Upper lobe of left lung (tissue), 6 donors: ENCODE measurements around the gene CSK. TPM values are rescaled to one million over a fixed set of nuclear protein-coding genes. Genes with fewer than 3 reads are reported as not detected.

ENCODE experiments used
- ATAC-seq, 2 donors: fragments of 200-7000 bp; cut with Tn5 transposase; one replicate each; pipeline ENCODE4 v1.9.1; 2022; ENCODE audit warnings: mild to moderate bottlenecking in 2 of 2, moderate library complexity in 2 of 2; ENCODE audit not compliant: low FRiP score in 2 of 2
- DNase-seq, 2 donors: peaks; one replicate each; pipeline ENCODE4 v3.0.0-alpha.2; 2019 to 2020
- H3K27ac ChIP-seq, 4 donors: fragments of 200-600 bp; sonication (generic); one replicate each; pipeline ENCODE4 v1.5.1; 2016 to 2019
- H3K27me3 ChIP-seq, 4 donors: fragments of 200-600 bp; sonication (generic); one replicate each; pipeline ENCODE4 v1.5.1; 2017 to 2019
- H3K36me3 ChIP-seq, 4 donors: fragments of 200-600 bp; sonication (generic); one replicate each; pipeline ENCODE4 v1.5.1; 2016 to 2019
- H3K4me1 ChIP-seq, 4 donors: fragments of 200-600 bp; sonication (generic); one replicate each; pipeline ENCODE4 v1.5.1; 2018 to 2019
- H3K4me3 ChIP-seq, 4 donors: fragments of 200-600 bp; sonication (generic); one replicate each; pipeline ENCODE4 v1.5.1; 2017 to 2019; ENCODE audit warnings: mild to moderate bottlenecking in 2 of 4, moderate library complexity in 1 of 4
- H3K9me3 ChIP-seq, 4 donors: fragments of 200-600 bp; sonication (generic); one replicate each; pipeline ENCODE4 v1.5.1; 2018 to 2019
- EP300 ChIP-seq, 4 donors: sonication (generic); formaldehyde crosslinking; IDR thresholded peaks; one replicate each; pipeline ENCODE4 v1.5.1; 2017; ENCODE audit warnings: antibody characterized with exemption in 4 of 4, control low read depth in 2 of 4
- POLR2A ChIP-seq, 4 donors: fragments of 450-650 bp; IDR thresholded peaks; one replicate each; pipeline ENCODE4 v1.5.1; 2016 to 2017; ENCODE audit warnings: antibody characterized with exemption in 4 of 4, mild to moderate bottlenecking in 2 of 4
- POLR2AphosphoS5 ChIP-seq, 2 donors: sonication (generic); formaldehyde crosslinking; IDR thresholded peaks; one replicate each; pipeline ENCODE4 v1.5.1; 2017; ENCODE audit warnings: antibody characterized with exemption in 2 of 2
- WGBS, 2 donors: methylation state at CpG; one replicate each; pipeline ENCODE4 v1.1.5; 2017 to 2018; 5-methylcytosine and 5-hydroxymethylcytosine counted together
- total RNA-seq, 6 donors: library from RNA; depleted of rRNA in 4 of 6; stranded (reverse); fragments of >200 nt in 4 of 6; gene quantifications; one replicate each; pipeline versions ENCODE4 v1.1.0 to v1.2.1, GENCODE V29; 2016 to 2021
- TF ChIP-seq, protein P1 (sequence below), 6 experiments: fragments of 450-650 bp in 4 of 6; fragments of 200-600 bp in 2 of 6; sonication (generic) in 2 of 6; IDR thresholded peaks; one replicate each; pipeline ENCODE4 v1.5.1; 2016 to 2019; ENCODE audit warnings: antibody characterized with exemption in 6 of 6
- donor health status: DM: no; HTN: no; CAD: no; lungs with moderate emphysema.
- donor health status: DM: no; HTN: yes; CAD: no; lungs with severe emphysema.

CSK gene
- total RNA-seq, 6 donors from 2014 or later = 32.7 to 104 (median 64.8) TPM

DNA sequence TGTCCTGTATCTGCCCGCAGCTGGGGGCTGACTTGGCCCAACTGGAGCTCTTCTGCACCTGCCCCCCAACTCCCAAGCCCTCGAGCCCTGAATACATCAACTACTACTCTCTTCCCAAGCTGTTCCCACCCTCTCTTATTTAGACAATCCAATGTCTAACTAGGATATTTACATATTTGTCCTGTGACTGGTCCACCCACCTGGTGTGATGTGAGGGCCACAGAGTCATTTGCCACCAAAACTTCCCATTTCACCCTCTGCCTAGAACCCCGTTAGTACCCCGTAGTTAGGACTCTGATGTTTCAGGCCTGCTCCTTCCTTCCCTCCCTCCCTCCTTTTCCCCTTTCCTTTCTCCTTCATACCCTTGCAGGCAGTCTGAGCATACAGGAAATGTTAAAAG is 50.9 kb downstream of the CSK start:
- 52 to 62% methylated on average over 4 of the region's 4 CpGs for WGBS, 2 donors
- TF ChIP-seq, protein P1, sequence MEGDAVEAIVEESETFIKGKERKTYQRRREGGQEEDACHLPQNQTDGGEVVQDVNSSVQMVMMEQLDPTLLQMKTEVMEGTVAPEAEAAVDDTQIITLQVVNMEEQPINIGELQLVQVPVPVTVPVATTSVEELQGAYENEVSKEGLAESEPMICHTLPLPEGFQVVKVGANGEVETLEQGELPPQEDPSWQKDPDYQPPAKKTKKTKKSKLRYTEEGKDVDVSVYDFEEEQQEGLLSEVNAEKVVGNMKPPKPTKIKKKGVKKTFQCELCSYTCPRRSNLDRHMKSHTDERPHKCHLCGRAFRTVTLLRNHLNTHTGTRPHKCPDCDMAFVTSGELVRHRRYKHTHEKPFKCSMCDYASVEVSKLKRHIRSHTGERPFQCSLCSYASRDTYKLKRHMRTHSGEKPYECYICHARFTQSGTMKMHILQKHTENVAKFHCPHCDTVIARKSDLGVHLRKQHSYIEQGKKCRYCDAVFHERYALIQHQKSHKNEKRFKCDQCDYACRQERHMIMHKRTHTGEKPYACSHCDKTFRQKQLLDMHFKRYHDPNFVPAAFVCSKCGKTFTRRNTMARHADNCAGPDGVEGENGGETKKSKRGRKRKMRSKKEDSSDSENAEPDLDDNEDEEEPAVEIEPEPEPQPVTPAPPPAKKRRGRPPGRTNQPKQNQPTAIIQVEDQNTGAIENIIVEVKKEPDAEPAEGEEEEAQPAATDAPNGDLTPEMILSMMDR (IDR thresholded peaks at IDR 0.05) = no peak
- TF ChIP-seq POLR2AphosphoS5 (IDR thresholded peaks at IDR 0.05) (no peak), EP300 (IDR thresholded peaks at IDR 0.05) (no peak), POLR2A (IDR thresholded peaks at IDR 0.05) (no peak)
- Histone ChIP-seq H3K27ac (no peak overlapping the region), H3K27me3 (peaks cover 0 to 9% (median 0%) of the 10 kb centered on the region in 4 donors), H3K4me1 (no peaks in the 10 kb centered on the region), H3K4me3 (no peak overlapping the region), H3K36me3 (peaks cover 0 to 25% (median 17%) of the 10 kb centered on the region in 4 donors), H3K9me3 (no peaks in the 10 kb centered on the region)
- ATAC-seq (no peak), DNase-seq (no peak)

DNA sequence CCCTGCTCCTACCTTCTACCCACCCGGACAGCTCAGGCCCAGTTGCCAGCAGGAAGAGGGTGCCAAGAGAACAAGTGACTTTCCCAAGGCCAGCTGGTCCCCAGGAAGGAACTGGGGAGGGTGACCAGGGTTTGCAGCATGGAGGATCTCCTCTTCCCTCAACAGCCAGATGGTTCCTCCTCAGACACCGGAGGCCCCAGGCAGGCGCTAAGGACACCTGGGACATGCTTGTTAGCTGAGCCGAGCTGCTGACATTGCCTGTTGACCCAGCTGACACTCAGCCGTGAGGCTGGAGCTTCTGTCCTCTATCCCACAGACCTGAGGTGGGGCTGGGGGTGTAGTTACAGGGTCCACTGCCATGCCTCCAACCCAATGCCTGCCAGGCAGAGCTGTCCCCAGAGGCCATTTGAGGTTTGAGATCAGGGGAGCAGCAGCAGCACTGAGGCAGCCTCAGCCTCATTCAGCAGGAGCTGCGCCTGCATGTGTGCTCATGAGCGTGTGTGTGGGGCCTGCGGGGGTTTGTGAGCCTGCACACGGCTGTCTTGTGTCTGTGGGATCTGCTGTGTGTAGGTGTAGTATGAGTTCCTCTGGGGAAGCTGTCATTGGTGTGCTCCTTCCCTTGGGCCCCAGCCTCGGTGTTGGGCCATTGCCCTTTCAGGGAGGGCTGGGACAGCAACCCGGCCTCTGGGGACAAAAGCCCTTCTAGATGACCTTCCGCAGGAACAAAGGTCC is 51.7 kb downstream of the CSK start:
- DNase-seq (no peak), ATAC-seq (no peak)
- Histone ChIP-seq H3K27ac (no peak overlapping the region), H3K9me3 (no peaks in the 10 kb centered on the region), H3K4me3 (no peak overlapping the region), H3K27me3 (peaks cover 0 to 2% (median 0%) of the 10 kb centered on the region in 4 donors), H3K36me3 (peaks cover 0 to 32% (median 24%) of the 10 kb centered on the region in 4 donors), H3K4me1 (no peaks in the 10 kb centered on the region)
- TF ChIP-seq EP300 (IDR thresholded peaks at IDR 0.05) (no peak), POLR2A (IDR thresholded peaks at IDR 0.05) (no peak), POLR2AphosphoS5 (IDR thresholded peaks at IDR 0.05) (no peak)
- TF ChIP-seq, protein P1 (IDR thresholded peaks at IDR 0.05) = no peak
- WGBS, 2 donors = 69 to 71% methylated on average over 10 to 11 of the region's 12 CpGs

DNA sequence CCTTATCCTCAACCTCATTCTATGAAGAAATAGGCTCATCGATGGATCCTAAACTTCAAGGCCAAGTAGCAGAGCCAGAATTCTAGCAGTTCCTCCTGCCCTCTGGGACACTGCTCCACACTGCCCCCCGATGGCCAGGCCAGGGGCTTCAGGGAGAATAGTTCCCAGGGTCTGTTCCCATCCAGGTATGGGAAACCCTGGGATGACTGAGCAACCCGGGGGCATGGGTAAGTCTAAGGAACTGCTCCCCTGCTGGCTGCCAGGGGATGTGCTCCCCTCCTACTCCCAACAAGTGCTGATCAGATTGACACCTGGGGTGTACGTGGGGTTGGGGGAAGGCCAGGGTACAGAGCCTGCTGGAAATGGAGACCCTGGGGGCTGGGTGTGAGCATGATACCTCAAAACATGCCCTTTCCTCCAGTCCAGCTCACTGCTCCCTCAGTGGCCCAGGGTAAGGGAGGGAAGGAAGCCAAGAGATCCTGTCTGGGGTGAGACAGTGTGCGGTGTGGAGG is 53.5 kb downstream of the CSK start:
- TF ChIP-seq, protein P1 (IDR thresholded peaks at IDR 0.05) = peak; percentile 59 to 73 (median 64)
- TF ChIP-seq EP300 (IDR thresholded peaks at IDR 0.05) (no peak), POLR2AphosphoS5 (IDR thresholded peaks at IDR 0.05) (no peak)
- peaks cover 0 to 51% (median 35%) of the 10 kb centered on the region in 4 donors for H3K36me3 ChIP-seq
- no peaks in the 10 kb centered on the region for H3K4me1 ChIP-seq
- H3K4me3 ChIP-seq = no peak overlapping the region
- peak in 1 of 2 donors; percentile 62 for DNase-seq
- H3K27me3 ChIP-seq = no peaks in the 10 kb centered on the region
- no peak overlapping the region for H3K27ac ChIP-seq
- WGBS, 2 donors = 35 to 53% methylated on average over 4 to 5 of the region's 5 CpGs
- no peaks in the 10 kb centered on the region for H3K9me3 ChIP-seq
- ATAC-seq = peak in 1 of 2 donors; percentile 70

DNA sequence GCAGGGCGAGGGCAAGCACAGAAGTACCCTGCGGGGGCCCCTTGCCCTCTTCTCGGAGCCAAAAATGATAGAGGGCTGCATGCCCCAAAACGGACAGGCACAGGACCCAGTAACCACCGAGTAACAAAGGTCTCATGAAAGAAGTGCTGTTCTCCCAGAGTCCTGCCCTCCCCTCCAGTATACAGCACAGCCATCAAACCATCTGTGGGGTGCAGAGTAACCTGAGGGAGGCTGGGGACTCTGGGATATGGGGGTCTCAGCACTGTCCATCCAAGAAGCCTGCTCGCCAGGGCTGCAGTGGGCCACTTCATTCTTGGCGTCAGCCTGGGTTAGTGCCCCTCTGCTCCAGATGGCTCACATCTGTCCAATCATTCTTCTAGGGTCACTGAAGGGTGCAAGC is 55.0 kb downstream of the CSK start:
- DNase-seq (no peak), ATAC-seq (no peak)
- no peaks in the 10 kb centered on the region for H3K27me3 ChIP-seq
- H3K4me3 ChIP-seq = no peak overlapping the region
- no peak overlapping the region for H3K27ac ChIP-seq
- H3K36me3 ChIP-seq = peaks cover 0 to 53% (median 37%) of the 10 kb centered on the region in 4 donors
- 80 to 83% methylated on average over 3 to 5 of the region's 7 CpGs for WGBS, 2 donors
- TF ChIP-seq, protein P1 (IDR thresholded peaks at IDR 0.05) = no peak
- no peak for TF ChIP-seq POLR2A (IDR thresholded peaks at IDR 0.05)
- no peak for TF ChIP-seq POLR2AphosphoS5 (IDR thresholded peaks at IDR 0.05)
- TF ChIP-seq EP300 (IDR thresholded peaks at IDR 0.05) = no peak
- no peaks in the 10 kb centered on the region for H3K9me3 ChIP-seq
- peaks cover 0 to 11% (median 4%) of the 10 kb centered on the region in 4 donors for H3K4me1 ChIP-seq
